Measurements from ENCODE around the gene FLNB. TPM values are rescaled to one million over a fixed set of nuclear protein-coding genes. Genes with fewer than 3 reads are reported as not detected.

The FLNB gene
- polyA plus RNA-seq, 1 donor from 2014 or later: 10.3 TPM

GRCh38 chr3:58122936-58123700 is 114.9 kb downstream of the FLNB start:
- Histone ChIP-seq H3K36me3 (ENCODE audit: insufficient read depth, low read length) (no peaks in the 10 kb centered on the region), H3K27ac (ENCODE audit: low read length) (no peak overlapping the region), H4K20me1 (ENCODE audit: insufficient read depth) (no peaks in the 10 kb centered on the region), H3F3A (ENCODE audit: insufficient read depth, low read length, poor library complexity, severe bottlenecking) (no peaks in the 10 kb centered on the region), H3K79me2 (replicated peaks; ENCODE audit: insufficient read depth, low read length) (no peaks in the 10 kb centered on the region), H3K9ac (ENCODE audit: low read length) (no peak overlapping the region), H3K4me3 (ENCODE audit: low read length) (no peak overlapping the region), H3K9me3 (ENCODE audit: low read length) (no peaks in the 10 kb centered on the region), H3K27me3 (ENCODE audit: insufficient read depth, low read depth, low read length) (no peaks in the 10 kb centered on the region), H3K4me2 (ENCODE audit: low read length) (no peak overlapping the region), H3K9me2 (ENCODE audit: insufficient read depth, low read length) (no peaks in the 10 kb centered on the region), H2AFZ (ENCODE audit: low read depth, low read length) (no peak overlapping the region)
- TF ChIP-seq EZH2 (IDR thresholded peaks at IDR 0.05; ENCODE audit: borderline replicate concordance, insufficient read depth, low read length, poor library complexity, severe bottlenecking) (no peak), POLR2AphosphoS5 (IDR thresholded peaks at IDR 0.05) (no peak), CTCF (IDR thresholded peaks at IDR 0.05; ENCODE audit: poor library complexity, severe bottlenecking) (no peak), TAF1 (IDR thresholded peaks at IDR 0.05; ENCODE audit: low read depth) (no peak), SMC3 (conservative IDR thresholded peaks at IDR 0.05; ENCODE audit: poor library complexity) (no peak), RAD21 (conservative IDR thresholded peaks at IDR 0.05) (no peak), REST (IDR thresholded peaks at IDR 0.05; ENCODE audit: borderline replicate concordance) (no peak), MXI1 (conservative IDR thresholded peaks at IDR 0.05; ENCODE audit: poor library complexity, severe bottlenecking) (no peak), EP300 (conservative IDR thresholded peaks at IDR 0.05; ENCODE audit: poor library complexity, severe bottlenecking) (no peak)

GRCh38 chr3:58124387-58124786 is 116.2 kb downstream of the FLNB start:
- no peaks in the 10 kb centered on the region for H3K36me3 ChIP-seq (ENCODE audit: insufficient read depth, low read length)

More at GRCh38 chr3:58124387-58124786, 116.2 kb downstream of the FLNB start:
- Histone ChIP-seq H4K20me1 (ENCODE audit: insufficient read depth) (no peaks in the 10 kb centered on the region), H3K9ac (ENCODE audit: low read length) (no peak overlapping the region), H3K4me2 (ENCODE audit: low read length) (no peak overlapping the region), H3K79me2 (replicated peaks; ENCODE audit: insufficient read depth, low read length) (no peaks in the 10 kb centered on the region), H2AFZ (ENCODE audit: low read depth, low read length) (no peak overlapping the region), H3F3A (ENCODE audit: insufficient read depth, low read length, poor library complexity, severe bottlenecking) (no peaks in the 10 kb centered on the region), H3K27ac (ENCODE audit: low read length) (no peak overlapping the region), H3K4me3 (ENCODE audit: low read length) (no peak overlapping the region), H3K9me2 (ENCODE audit: insufficient read depth, low read length) (no peaks in the 10 kb centered on the region), H3K27me3 (ENCODE audit: insufficient read depth, low read depth, low read length) (no peaks in the 10 kb centered on the region), H3K9me3 (ENCODE audit: low read length) (no peaks in the 10 kb centered on the region)
- TF ChIP-seq TAF1 (IDR thresholded peaks at IDR 0.05; ENCODE audit: low read depth) (no peak), REST (IDR thresholded peaks at IDR 0.05; ENCODE audit: borderline replicate concordance) (no peak)
